Fibroblast of lung (primary cell): ENCODE measurements around the gene SNAPC2.

Source experiments
- CTCF ChIP-seq, 2 donors: IDR thresholded peaks in 1 of 2; conservative IDR thresholded peaks in 1 of 2; 1 replicate in 1 of 2; 2 replicates in 1 of 2; pipeline ENCODE4 v1.5.1; 2011 to 2012; ENCODE audit warnings: low read length in 2 of 2, control low read depth in 1 of 2, inconsistent platforms in 1 of 2, low read depth in 1 of 2, mild to moderate bottlenecking in 1 of 2
- EZH2 ChIP-seq: IDR thresholded peaks from 2 replicates; pipeline ENCODE4 v1.5.1; 2012; ENCODE audit warnings: low read length, control low read depth, mild to moderate bottlenecking; ENCODE audit errors: missing control alignments

DNA sequence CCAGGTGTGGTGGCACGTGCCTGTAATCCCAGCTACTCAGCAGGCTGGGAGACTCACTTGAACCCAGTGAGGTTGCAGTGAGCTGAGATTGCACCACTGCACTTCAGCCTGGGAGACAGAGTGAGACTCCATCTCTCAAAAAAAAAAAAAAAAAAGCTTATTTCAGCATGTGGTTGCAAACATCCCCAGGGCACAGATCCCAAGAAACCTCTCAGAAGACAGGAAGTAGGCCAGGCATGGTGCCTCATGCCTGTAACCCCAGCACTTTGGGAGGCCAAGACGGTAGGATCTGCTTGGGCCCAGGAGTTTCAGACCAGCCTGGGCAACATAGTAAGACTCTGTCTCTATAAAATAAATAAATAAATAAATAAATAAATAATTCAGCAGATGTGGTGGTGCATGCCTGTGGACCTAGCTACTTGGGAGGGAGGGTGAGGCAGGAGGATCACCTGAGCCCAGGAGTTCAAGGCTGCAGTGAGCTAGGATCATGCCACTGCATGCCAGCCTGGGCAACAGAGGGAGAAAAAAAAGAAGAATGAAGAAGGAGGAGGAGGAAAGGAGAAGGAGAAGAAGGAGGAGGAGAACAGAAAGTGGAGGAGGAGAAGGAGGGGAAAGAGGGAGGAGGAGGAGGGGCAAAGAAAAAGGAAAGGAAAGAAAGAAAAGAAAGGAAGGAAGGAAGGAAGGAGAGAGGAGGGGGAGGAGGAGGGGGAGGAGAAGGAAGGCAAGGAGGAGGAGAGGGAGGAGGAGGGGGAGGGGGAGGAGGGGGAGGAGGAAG lies 36.2 kb upstream of the SNAPC2 start:
- TF ChIP-seq CTCF (conservative IDR thresholded peaks at IDR 0.05 in 1 of 2, IDR thresholded peaks at IDR 0.05 in 1 of 2; ENCODE audit: low read depth in 1 of 2, low read length in 2 of 2) (no peak), EZH2 (no peak)
